LoVo (cell line): Measurements from ENCODE around the gene ESRP2.
A peak's percentile ranks its signal among the peaks of the same experiment; 100 is the strongest.

Experiments
- DNase-seq: peaks from one replicate; pipeline ENCODE4 v3.0.0-alpha.2; 2016; ENCODE audit warnings: low spot score

Gene ESRP2

DNA sequence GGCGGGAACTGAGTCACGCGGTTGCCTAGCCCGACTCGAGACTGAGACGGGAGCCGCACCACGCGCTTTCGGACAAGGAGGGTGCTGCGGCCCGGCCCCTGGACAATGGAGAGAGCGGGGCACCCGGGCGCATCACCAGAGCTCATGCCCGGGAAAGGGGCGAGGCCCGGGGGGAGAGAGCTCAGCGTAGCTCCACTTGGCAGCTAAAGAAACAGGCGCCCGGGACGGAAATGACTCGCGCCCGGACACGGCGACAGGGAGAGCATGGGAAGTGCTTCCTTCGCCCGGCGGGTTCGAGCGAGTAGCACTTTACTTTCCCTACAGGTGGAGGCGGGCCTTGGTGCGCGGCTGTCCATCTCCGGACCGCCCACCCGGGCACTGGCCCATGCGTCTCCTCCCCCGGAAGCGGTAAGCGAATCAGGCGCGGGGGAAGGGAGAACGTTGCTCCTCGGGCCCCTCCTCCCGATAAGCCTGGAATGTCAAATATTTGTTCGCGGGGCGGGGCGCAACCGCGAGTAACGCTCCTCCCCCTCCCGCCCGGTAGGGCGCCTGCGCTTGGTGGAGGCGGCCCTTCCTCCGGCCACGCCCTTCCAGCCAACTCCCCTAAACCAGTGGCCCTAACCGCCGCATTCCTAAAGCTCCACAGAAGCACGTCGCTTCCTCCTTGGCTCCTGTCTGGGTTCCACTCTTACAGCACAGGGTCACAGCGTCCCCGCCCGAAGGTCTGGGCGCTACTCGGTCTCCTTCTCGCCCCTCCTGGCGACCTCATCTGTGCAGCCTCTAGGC, 1.5 kb upstream of the ESRP2 start:
- peak; percentile 99 for DNase-seq

DNA sequence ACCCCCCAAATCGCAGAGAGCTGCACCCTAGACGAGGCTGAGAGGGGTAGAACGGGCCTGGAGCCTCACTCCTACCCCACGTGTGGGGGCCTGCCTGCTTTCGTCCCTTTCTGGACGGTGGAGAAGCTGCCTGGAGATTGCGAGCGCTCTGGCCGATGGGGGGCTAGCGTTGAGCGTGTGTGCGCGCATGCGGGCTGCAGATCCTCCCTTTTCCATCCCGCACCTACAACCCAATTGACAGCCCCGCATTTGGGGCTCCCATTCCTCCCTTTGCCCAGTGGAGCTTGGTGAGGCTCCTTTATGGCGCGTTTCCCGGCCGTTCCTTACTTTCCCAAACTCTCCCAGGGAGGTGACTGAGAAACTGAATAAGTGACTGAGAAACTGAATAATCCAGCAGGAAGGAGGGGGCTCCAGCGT, 907 bp upstream of the ESRP2 start:
- DNase-seq, result peak; percentile 24

DNA sequence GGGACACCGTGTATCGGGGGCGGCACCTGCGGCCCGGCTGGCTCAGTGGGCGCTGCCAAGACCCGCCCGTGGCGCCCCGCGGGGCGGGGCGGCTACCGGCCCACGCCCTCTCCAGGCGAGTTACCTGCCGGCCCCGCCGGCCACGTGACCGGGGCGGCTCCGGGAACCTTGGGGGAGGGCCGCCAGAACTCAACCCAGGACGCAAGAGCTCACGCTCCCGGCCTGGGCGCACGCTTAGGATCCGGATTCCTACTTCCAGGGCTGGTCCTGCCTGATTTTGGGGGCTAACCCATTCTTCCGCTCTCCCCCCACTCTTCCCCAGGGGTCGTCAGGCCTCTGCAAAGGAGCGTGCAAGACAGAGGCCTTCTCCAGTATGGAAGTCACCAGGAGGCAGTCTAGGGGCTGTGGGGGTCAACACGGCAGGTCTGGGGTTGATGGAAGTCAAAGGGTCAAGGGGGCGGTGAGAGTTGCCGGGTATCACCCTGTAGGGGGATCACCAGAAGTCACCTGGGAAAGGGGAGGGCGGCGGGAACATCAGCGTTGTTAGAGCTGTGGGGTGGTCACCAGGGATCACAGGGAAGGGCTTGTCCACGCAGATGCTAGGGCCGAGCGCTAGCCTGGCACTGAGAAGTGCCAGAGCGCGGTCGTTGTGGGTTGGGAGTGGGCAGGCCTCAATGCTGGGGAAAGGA, 354 bp upstream of the ESRP2 start:
- peak; percentile 93 for DNase-seq

DNA sequence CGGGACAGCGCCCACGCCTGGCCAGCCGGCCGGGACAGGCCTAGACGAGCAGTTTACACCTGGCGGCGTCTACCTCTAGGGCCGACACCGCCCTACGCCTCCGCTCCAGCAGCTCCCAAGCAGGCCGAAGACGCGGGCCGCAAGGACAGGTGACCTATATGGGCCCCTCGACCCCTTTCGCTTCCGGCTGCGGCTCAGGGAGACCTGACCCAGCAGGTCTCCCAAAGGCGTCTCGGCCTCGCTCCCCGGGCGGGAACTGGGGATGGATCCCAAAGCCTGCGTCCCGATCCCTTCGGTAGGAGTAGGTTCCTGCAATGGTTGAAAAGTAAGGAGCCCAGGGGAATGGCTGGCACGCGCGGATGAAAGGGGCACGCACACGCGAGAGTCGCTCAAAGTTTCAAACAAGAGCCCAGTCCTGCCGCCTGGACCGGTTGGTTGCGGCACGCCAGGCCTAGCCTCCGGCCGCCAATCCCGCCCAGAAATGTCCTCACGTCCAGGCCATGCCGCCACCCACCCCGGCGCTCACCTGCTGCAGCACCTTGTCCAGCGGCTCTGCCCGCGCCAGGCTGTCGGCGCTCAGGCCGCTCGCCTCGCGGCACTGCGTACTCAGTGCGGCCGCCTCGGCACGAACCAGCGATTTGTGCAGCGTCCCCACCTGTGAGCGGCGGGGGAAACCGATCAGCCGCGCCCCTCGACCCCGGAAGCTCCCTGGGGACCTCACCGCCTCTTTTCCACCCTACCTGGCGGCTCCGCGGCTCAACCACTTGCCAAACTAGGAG, 630 bp downstream of the ESRP2 start:
- peak; percentile 36 for DNase-seq

DNA sequence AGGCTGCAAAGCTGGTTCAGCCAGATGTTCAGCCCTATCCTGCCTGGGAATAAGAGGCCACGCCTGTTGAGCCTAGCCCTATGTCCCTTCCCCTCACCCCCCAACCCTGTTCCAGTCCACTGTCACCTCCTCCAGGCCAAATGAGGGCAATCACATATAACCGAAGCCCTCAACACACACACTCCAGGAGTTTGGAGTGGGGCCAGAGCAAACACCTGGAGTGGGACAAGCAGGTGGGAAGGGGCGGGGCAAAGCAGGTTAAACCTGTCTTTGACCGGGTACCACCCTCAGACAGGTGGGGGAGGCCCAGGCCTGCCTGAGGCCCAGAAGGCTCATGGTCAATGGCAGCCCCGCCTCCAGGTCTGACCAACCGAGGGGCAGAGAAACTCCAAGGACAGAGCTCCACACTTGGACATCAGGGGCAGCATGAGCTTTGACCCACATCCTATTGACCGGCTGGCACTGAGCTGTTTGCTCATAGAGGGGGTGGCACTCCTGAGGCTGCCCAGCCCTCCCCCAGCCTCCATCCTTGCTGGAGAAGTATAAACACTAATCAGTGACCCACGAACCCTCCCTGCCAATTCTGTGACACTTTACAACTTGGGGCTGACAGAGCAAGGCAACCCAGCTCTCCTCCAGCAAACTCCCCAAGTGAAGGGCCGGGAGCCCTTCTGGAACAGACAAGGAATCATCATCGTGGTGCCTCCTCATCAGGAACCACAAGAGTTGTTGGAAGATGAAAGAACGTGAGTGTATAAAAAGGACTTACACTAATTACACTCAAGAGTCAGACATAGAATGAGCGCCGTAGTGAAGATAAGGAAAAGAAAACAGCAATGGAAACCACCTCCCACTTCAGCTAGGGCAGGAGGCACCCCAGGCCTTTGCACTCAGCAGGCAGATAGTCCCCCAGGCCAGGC, 1.5 kb downstream of the ESRP2 start:
- DNase-seq, result peak; percentile 84

DNA sequence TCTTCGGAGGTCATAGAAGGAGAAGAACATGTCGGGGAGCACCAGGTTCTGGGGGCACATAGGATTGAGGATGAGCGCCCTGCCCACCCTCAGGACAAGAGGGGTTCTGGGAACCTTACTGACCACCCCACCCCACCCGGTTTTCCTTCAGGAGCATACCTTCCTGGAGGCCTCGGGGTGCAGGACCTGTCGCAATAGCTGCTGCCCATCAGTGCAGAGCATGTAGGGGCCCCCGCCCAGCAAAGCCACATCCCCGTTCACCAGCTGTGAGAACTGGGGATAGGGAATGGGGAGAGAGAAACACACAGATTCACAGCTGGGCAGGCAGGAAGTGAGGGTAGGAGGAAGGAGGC, 2.1 kb downstream of the ESRP2 start:
- DNase-seq, result no peak

DNA sequence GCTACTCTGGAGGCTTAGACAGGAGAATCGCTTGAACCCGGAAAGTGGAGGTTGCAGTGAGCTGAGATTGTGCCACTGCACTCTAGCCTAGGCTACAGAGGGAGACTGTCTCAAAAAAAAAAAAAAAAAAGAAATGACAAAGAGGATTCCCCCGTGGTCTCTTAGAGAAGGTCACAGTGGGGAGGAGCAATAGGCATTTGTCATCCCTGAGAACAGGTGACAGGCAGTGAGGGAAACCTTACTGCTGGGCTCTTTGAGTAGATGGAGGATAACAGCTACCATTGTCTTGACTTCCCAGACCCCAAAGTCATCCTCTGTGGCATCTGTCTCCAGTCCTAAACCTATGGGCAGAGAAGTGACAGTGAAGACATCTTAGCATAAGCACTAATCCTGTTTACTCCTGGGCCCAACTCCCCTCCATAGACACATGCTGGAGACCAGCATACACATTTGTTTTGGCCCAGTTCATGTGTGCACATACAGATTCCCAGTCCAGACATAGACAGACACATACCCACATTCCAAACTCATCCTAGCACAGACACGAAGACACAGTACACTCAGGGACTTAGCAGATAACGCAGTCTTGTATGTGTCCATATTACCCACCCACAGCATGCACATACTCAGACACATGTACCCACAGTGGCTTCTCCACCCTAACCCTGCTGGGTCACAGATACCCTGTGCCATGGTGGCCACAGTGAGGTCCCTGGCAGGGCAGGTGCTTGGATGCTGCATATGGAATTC, 2.7 kb downstream of the ESRP2 start:
- DNase-seq, result no peak

DNA sequence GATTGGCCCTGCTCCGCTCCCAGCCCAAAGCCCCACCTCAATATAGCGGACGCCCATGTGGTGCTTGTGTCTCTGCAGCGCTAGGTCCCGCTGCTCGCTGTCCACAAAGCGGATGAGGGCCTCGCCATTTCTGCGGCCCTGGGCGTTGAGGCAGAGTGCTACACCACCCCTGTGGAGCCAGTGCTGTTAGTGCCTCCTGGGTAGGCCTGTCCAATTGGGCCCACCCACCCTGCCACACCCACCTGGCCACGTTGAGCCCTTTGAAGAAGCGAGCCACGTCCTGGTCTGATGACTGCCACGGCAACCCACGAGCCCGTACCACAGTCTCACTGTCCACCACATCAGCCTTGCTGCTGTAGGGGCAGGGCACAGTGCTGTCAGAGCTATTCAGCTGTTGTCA, 3.6 kb downstream of the ESRP2 start:
- no peak for DNase-seq

DNA sequence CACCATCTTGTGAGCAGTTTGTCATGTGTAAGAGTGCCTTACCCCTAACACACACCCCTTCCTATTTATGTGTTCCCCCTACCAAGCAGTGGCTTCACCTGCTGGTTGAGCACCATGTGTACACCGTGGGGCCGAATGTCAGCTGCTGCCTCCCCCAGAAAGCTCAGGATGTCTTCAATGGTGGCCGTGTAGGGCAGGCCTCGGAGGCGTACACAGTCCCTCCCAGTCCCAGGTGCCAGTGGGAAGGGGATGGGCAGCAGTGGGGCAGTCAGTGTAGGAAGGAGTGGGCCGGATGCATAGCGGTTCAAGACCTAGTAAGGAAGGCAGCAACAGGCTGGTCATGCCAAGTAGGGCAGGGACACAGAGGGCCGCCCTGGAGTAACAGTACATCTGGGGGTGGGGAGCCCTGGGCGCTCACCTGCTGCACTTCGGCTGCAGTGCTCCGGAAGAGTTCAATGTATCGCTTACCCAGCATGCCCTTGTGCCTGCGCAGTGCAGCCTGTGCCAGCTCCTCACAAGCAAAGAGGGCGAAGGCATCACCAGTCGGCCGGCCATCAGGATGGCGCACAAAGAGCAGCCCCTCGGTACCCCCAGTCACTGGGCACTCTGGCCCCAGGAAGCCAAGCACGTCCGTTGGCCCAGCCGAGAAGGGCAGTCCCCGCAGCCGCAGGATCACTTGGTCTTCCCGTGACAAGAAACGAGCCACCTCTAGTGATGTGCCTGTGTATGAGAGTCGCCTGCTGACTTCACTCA, 4.4 kb downstream of the ESRP2 start:
- DNase-seq, result no peak

DNA sequence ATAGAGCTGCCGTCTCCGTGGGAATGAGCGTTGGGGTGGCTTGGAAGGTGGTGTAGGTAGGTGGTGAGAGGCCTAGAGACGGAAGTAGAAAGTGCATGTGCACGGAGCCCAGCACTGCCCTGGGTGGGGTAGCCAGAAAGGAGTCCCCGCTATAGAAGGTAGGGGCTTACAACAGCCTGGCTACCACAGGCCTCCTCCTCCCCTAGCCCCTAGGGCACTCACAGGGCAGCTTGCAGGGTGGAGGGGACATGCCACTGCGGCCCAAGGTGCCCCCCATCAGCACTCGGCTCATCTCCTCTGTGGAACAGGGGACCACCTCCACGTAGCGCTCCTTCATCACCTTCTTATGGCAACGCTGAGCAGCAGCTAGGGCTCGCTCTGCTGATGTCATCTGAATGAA, 5.0 kb downstream of the ESRP2 start:
- no peak for DNase-seq

DNA sequence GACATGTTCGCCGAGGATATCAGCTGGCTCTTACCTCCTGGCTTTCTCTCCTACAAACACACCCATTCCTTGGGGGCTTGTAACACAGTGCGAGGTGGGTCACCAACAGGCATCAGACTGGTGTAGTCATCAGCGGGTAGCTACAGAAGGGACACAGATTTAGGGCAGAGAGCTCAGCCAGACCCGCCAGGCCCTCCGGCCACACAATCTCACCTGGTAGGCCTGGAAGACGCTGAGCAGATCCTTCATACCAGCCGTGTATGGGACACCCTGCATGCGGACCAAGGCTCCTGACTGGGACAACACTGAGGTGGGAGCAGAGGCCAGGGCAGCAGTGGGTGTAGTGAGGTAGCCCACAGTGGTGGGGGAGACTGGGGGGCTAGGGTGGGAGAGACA, 5.8 kb downstream of the ESRP2 start:
- no peak for DNase-seq

DNA sequence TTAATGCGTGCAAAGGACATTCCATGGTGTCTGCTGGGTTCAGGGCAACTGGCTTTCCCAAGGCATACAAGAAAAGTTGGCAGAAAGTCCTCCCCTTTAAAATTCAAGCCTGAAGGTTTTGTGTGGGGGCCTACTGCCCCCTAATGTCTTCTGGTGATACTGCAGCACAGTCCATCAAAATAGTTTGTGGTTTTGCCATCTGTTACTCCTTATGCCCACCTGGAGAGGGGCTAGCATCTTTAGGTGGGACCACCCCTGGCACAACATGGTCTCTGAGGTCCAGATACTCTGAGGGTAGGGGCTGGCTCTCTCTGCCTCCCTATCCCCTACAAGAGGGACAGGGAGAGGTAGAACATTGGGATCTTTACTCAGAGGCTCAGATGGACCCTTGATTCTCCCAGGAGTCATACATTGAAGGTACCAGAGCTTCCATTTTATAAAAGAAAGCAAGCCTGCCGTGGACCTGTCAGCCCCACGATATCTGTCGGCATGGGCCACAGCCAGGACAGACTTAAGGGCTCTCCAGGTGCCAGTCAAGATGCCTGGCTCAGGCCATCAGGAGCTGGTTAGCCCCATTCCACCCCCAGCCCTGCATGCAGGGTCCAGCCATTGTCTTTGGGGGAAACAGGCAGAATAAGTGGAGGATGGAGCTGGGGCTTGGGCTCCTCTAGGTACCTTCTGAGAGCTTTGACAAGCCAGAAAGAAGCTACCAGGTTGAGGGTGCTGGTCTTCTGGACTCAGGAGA, 6.3 kb downstream of the ESRP2 start:
- DNase-seq, result peak; percentile 45

DNA sequence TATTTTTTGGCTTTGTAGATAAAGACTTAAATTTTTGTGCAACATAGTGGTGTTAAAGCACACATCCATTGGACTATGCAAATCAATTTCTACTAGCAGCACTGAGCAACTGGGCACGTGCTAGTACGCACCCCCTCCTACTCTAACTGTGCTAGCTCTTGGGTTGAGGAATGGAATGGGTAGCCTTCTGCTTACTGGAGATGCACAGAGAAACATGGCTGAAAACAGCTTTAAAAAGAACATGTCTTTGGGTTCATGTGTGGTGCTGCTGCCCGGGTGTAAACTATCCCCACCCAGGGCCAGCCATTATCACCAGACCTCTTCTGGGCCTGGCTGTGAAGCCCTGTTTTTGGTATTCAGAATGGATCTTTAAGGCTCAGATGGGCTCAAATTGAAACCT, 7.3 kb downstream of the ESRP2 start:
- no peak for DNase-seq

DNA sequence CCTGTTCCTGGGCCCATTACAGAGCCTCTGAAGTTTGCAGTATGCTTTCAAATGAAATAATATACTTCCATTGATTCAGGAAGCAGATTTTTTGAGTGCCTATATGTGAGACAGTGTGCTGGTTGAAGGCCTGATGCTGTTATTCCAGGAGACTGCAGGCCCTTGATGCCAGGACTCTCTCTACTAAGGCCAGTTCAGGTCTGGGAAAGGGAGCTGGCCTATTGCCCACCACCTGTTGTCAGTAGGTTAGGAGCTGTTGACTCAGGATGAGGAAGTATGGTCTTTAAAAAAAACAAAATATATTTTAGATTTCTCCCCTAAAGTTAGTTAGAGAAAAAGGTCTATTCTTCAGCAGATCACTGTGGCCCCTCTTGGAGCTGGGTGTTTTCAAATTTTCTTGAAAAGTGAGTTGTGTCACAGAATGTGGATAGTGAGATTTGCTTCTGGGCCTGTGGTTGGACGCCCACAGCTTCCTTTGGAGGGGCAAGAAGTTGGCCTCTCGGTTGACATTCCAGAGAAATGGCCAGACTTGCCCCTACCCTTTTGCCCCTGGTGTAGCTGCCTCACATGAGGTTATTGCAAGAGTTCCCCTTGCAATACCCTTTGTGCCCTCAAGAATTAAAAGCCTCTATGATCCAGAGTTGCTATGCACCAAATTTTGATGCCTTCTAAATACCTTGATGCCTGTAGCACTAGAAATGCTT, 7.9 kb downstream of the ESRP2 start:
- no peak for DNase-seq

DNA sequence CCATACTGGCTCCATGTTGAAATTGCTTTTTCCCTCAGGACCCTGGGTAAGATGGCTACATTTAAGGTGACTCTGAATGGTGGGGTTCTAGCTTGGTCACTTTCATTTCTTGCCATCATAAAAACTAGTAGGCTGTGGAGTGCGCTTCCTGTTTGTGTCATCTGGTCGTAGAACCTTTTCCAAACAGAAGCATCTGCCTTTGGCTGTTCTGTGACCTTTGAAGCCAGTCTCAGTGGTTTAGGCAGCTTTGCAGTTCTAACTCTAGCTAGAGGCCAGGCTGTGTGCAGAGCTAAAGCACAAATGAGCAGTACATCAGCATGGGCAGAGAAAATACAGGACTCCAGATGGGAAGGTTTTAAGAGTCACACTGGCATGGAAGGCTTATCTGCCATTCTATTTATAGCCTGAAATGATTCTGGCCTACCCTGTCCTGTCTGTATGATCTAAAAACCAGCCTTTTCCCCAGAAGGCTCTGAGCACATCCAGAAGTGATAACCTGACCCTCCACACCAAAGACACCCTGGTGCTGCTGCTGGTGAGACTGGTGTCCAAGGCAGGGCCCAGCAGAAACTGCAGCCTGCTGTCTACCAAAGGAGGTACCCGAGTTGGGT, 8.6 kb downstream of the ESRP2 start:
- DNase-seq, result no peak

DNA sequence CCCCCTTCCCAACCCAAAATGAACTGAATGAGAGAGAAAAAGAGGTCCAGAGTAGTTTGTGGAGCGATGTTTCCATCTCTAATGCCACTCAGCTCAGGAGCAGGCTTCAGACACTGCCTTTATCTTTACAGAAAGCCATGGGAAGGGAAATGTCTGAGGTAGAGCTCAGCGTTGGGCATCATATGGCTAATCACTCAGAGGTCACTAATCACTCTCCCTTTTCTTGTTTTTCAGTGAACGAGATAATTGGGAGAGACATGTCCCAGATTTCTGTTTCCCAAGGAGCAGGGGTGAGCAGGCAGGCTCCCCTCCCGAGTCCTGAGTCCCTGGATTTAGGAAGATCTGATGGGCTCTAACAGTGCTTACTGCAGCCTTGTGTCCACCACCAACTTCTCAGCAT, 9.8 kb downstream of the ESRP2 start:
- no peak for DNase-seq

DNA sequence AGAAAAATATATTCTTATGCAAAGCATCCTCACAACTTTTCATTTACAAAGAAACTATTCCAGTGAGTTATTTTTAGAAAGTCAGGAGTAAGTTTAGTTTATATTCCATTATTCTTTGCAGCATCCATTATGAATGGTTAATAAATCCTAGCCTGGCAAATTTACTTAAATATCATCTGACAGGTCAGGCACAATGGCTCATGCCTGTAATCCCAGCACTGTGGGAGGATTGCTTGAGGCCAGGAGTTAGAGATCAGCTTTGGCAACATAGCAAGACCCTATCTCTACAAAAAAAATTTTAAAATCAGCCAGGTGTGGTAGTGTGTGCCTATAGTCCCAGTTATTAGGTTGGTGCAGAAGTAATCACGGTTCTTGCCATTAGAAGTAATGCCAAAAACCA, 12.9 kb downstream of the ESRP2 start:
- no peak for DNase-seq

DNA sequence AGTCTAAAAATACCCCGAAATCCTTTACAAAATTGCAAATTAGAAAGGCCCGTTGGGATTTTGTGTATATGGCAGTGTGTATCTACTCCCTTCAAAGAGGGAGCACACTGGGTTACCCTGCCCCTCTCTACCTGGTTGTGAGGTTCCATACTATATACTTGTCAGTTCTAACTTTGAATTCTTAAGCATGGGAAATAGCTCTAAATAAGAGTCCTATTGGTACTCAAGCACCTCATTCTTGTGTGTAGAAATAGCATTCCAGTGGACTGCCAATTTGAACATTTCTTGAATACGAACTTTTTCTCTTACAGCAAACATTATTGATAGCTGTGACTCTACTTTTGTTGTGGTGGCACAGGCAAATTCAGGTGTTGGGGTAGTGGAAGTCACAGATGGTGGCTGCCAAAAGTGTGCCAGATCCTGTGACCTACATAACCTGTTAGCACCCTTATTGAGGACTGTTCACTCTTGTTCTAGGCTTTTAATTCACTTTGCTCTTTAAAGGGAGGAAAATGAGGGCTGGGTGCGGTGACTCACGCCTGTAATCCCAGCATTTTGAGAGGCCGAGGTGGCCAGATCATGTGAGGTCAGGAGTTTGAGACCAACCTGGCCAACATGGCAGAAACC, 16.1 kb downstream of the ESRP2 start:
- no peak for DNase-seq
